ENCODE data around the gene RARS2.

The RARS2 gene

DNA sequence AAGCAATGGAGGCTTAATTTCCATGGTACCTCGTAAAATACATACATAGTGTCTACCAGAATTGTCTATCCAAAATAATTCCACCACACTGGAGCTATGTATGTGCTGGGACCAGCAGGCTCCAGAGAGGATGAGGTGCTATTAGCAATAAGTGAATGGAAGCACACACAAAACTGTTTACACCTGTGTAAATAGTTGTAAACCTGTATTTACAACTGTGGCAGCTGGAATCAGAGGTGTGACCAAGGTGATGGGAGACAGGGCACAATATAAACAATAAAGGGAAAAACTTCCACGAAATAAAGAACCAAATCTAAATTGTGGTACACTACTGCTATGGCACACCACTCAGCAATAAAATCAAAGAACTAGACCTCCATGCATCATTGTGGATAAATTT is 14.4 kb downstream of the RARS2 start:
- ChIA-PET POLR2A (no interaction called here), CTCF (interaction anchor here (1.4 kb wide), 1 partner anchor 9 kb away, joined by 9 read pairs; no protein-coding TSS in a partner anchor)
- TF ChIP-seq ZNF600 (tag by site-specific recombination; IDR thresholded peaks at IDR 0.05) (no peak), ZXDB (tag by site-specific recombination; IDR thresholded peaks at IDR 0.05) (no peak), ZNF660 (tag by site-specific recombination; IDR thresholded peaks at IDR 0.05) (no peak), SALL2 (tag by site-specific recombination; IDR thresholded peaks at IDR 0.05; ENCODE audit: borderline replicate concordance) (no peak)
- TF ChIP-seq, protein P1, sequence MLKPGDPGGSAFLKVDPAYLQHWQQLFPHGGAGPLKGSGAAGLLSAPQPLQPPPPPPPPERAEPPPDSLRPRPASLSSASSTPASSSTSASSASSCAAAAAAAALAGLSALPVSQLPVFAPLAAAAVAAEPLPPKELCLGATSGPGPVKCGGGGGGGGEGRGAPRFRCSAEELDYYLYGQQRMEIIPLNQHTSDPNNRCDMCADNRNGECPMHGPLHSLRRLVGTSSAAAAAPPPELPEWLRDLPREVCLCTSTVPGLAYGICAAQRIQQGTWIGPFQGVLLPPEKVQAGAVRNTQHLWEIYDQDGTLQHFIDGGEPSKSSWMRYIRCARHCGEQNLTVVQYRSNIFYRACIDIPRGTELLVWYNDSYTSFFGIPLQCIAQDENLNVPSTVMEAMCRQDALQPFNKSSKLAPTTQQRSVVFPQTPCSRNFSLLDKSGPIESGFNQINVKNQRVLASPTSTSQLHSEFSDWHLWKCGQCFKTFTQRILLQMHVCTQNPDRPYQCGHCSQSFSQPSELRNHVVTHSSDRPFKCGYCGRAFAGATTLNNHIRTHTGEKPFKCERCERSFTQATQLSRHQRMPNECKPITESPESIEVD (tag by site-specific recombination; IDR thresholded peaks at IDR 0.05): peak; percentile 33; the same call in 1 of the 2 replicates
- TF ChIP-seq, protein P2, sequence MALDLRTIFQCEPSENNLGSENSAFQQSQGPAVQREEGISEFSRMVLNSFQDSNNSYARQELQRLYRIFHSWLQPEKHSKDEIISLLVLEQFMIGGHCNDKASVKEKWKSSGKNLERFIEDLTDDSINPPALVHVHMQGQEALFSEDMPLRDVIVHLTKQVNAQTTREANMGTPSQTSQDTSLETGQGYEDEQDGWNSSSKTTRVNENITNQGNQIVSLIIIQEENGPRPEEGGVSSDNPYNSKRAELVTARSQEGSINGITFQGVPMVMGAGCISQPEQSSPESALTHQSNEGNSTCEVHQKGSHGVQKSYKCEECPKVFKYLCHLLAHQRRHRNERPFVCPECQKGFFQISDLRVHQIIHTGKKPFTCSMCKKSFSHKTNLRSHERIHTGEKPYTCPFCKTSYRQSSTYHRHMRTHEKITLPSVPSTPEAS (tag by site-specific recombination; IDR thresholded peaks at IDR 0.05): no peak
- TF ChIP-seq, protein P3, sequence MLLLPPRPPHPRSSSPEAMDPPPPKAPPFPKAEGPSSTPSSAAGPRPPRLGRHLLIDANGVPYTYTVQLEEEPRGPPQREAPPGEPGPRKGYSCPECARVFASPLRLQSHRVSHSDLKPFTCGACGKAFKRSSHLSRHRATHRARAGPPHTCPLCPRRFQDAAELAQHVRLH (tag by site-specific recombination; IDR thresholded peaks at IDR 0.05): no peak
- Histone ChIP-seq H3K9me3 (ENCODE audit: control insufficient read depth, insufficient read depth, low read depth, low read length) (no peaks in the 10 kb centered on the region), H3K4me3 (ENCODE audit: low read depth, low read length) (no peak overlapping the region), H3K36me3 (ENCODE audit: control insufficient read depth in 2 of 2, insufficient read depth in 1 of 2, low read length in 2 of 2) (peaks cover 3 to 12% of the 10 kb centered on the region in 2 experiments; a peak in 2 of 3 replicates), H3K4me1 (ENCODE audit: control insufficient read depth, insufficient read depth, low read length) (peaks cover 12% of the 10 kb centered on the region; the same call in 1 of the 2 replicates), H3K27ac (ENCODE audit: extremely low read depth, low read depth, low read length) (no peak overlapping the region)

DNA sequence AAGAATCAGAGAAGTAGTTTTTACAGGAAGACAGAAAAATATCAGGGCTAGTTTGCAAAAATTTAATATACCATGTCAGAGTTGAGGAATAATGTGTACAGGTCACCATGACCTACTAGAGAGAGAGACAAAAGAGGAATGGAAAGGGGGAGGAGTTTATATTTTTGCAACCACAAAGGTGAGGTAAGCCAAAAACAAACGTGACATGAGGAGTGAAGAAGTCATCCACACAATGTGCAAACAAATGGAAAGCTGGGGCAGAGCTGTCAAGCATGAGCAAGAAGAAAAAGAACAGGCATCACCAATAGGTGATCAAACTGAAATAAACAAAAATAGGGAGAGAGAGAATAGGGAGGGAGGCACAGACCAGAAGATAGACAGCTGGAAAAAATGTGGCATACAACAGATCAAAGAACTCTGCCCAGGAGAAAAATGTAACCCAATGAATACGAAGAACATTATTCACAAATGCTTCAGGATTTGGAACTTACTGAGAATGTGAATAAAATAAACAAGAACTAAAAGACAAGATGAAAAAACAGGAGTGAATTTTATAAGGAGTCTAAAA is 15.5 kb downstream of the RARS2 start:
- H3K36me3 ChIP-seq (ENCODE audit: control insufficient read depth in 2 of 2, insufficient read depth in 1 of 2, low read length in 2 of 2): peaks cover 3 to 10% of the 10 kb centered on the region in 2 experiments; a peak in 2 of 3 replicates
- no peaks in the 10 kb centered on the region for H3K9me3 ChIP-seq (ENCODE audit: control insufficient read depth, insufficient read depth, low read depth, low read length)
- peaks cover 12% of the 10 kb centered on the region; the same call in 1 of the 2 replicates for H3K4me1 ChIP-seq (ENCODE audit: control insufficient read depth, insufficient read depth, low read length)
- H3K27ac ChIP-seq (ENCODE audit: extremely low read depth, low read depth, low read length): no peak overlapping the region
- H3K4me3 ChIP-seq (ENCODE audit: low read depth, low read length): no peak overlapping the region
- ChIA-PET CTCF (interaction anchor here (0.6 to 1.4 kb wide), 5 partner anchors 10 to 1802 kb away, joined by 3 to 9 read pairs (median 5); no protein-coding TSS in a partner anchor), POLR2A (no interaction called here)
- TF ChIP-seq PRDM1 (tag by site-specific recombination; IDR thresholded peaks at IDR 0.05) (0 out of 2 replicates have a peak, but pooled peaks have one; percentile 38), ZNF548 (tag by site-specific recombination; IDR thresholded peaks at IDR 0.05) (no peak), ZNF19 (tag by site-specific recombination; IDR thresholded peaks at IDR 0.05; ENCODE audit: low read depth) (no peak), ZBTB17 (tag by site-specific recombination; IDR thresholded peaks at IDR 0.05) (peak; percentile 60), ZBTB48 (tag by site-specific recombination; IDR thresholded peaks at IDR 0.05) (no peak), ZNF366 (tag by site-specific recombination; conservative IDR thresholded peaks at IDR 0.05) (peak; percentile 54)

DNA sequence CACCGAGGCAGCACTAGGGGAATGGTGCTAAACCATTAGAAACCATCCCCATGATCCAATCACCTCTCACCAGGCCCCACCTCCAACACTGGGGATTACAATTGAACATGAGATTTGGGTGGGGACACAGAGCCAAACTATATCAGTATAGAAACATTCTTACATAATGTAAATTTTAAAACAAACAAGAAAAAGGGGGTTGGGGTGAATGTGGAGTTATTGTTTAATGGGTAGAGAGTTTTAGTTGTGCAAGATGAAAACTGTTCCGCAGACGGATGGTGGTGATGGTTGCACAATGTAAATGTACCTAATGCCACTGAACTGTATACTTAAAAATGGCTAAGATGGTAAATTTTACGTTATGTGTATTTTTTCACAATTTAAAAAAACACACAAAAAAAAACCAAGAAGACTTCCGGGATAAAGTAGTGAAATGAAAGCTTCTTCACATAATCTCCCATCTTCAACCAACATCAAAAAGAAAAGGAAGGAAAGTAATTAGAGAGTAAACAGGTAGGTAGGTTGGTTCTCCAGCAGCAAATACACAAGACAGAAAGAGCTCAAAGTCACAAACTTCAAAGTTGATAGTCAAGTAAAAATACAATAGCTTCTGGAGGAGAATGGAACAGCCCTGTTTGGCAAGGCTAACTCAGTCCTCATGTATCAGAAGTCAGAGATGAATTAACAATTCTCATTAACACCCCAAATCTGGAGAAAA is 16.3 kb downstream of the RARS2 start:
- H3K27ac ChIP-seq (ENCODE audit: extremely low read depth, low read depth, low read length): no peak overlapping the region

More for the DNA sequence above, 16.3 kb downstream of the RARS2 start:
- Histone ChIP-seq H3K9me3 (ENCODE audit: control insufficient read depth, insufficient read depth, low read depth, low read length) (no peaks in the 10 kb centered on the region), H3K4me1 (ENCODE audit: control insufficient read depth, insufficient read depth, low read length) (peaks cover 12% of the 10 kb centered on the region; the same call in 1 of the 2 replicates), H3K36me3 (ENCODE audit: control insufficient read depth in 2 of 2, insufficient read depth in 1 of 2, low read length in 2 of 2) (peaks cover 3 to 16% of the 10 kb centered on the region in 2 experiments; a peak in 2 of 3 replicates), H3K4me3 (ENCODE audit: low read depth, low read length) (no peak overlapping the region)
- POLR2A ChIA-PET: no interaction called here
- TF ChIP-seq KLF9 (tag by site-specific recombination; IDR thresholded peaks at IDR 0.05; ENCODE audit: low read depth) (no peak), KLF1 (tag by site-specific recombination; IDR thresholded peaks at IDR 0.05) (no peak), MZF1 (tag by site-specific recombination; IDR thresholded peaks at IDR 0.05; ENCODE audit: borderline replicate concordance) (peak; percentile 58; the same call in 1 of the 2 replicates)
- TF ChIP-seq, protein P4, sequence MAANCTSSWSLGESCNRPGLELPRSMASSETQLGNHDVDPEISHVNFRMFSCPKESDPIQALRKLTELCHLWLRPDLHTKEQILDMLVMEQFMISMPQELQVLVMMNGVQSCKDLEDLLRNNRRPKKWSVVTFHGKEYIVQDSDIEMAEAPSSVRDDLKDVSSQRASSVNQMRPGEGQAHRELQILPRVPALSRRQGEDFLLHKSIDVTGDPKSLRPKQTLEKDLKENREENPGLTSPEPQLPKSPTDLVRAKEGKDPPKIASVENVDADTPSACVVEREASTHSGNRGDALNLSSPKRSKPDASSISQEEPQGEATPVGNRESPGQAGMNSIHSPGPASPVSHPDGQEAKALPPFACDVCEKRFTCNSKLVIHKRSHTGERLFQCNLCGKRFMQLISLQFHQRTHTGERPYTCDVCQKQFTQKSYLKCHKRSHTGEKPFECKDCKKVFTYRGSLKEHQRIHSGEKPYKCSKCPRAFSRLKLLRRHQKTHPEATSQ (tag by site-specific recombination; IDR thresholded peaks at IDR 0.05): 0 out of 2 replicates have a peak, but pooled peaks have one; percentile 17
- CTCF ChIA-PET: interaction anchor here (0.6 to 0.7 kb wide), 4 partner anchors 301 to 1803 kb away, joined by 3 to 8 read pairs (median 5); no protein-coding TSS in a partner anchor
